ENCODE data around the gene DNHD1. TPM values are rescaled to one million over a fixed set of nuclear protein-coding genes. Genes with fewer than 3 reads are reported as not detected.
A peak's percentile ranks its signal among the peaks of the same experiment; 100 is the strongest.
"Not testable (repeated sequence)": the region's sequence is repeated elsewhere in the genome, so short reads cannot be mapped to it uniquely, and the experiment has no call there.

Gene DNHD1
- total RNA-seq, 1 donor from 2014 or later: 4.2 TPM

DNA sequence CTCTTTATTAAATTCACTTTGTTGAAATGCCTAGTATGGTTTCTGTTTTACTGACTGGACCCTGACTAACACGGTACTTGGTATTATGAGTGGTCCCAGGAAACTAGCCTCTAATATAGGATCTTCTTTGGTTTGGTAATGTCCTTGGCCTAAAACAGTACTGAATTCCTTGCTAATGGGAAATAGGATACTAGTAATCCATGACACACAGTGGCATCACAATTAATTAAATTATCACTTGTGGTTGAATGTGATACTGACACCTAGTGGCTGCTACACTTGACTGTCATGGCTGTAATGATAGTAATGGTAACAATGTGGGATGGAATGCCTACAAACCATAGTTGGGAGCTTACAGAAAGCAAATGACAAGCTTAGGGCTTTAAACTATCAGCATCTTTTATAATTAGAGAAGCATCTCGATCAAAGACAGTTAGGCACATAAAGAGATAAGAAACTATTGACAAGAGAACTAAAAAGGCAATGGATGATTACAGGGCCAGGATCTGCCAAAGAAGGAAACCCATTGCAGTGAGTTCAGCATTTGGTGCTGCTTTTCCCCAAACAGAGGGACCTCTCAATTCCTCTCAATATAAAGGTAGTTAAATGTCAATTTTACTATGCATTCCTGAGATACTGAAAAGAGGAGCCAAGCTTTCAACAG is 8.6 kb downstream of the DNHD1 start:
- intact Hi-C loops (cut with DNase I): loop anchor here (5.0 kb wide), 1 partner anchor 128 kb away; no protein-coding TSS in a partner anchor
- ATAC-seq (ENCODE audit: poor library complexity): peak; percentile 68

DNA sequence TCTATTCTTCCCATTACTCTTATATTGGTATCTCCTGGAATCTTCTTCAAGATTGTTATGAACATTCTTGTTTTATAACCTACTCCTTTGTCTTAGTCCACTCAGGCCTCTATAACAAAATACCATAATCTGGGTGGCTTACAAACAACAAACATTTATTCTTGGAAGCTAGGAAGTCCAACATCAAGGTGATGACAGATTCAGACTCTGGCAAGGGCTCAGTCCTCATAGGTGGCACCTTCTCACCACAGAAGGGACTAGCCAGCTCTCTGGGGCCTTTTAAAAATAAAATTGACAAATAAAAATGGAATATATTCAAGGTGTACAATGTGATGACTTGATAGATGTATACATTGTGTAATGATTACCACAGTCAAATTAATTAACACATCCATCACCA is 19.8 kb downstream of the DNHD1 start:
- intact Hi-C loops (cut with DNase I): no loop called here
- ATAC-seq (ENCODE audit: poor library complexity) (peak; percentile 80), DNase-seq (no peak)

More for the DNA sequence above, 8.6 kb downstream of the DNHD1 start:
- no peak for DNase-seq

DNA sequence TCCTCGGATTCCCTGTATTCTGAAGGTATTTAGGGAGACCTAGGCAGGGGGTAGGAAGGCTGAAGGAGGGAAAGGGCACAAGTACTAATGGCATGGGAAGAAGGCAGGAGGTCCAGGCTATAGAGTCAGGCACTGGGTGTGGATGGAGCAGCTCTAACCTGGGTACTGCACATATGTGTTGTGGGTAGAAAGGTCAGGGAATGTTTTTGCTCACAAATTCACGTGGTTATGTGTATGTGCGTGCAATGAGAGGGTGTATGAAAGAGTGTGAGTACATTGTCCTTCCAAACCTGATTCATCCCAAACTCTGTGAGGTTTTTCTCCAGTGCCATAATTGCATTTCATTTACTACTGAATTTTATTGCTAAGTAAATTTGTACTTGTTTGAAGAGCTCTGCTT is 23.2 kb downstream of the DNHD1 start:
- intact Hi-C loops (cut with DNase I): no loop called here
- no peak for ATAC-seq (ENCODE audit: poor library complexity)

DNA sequence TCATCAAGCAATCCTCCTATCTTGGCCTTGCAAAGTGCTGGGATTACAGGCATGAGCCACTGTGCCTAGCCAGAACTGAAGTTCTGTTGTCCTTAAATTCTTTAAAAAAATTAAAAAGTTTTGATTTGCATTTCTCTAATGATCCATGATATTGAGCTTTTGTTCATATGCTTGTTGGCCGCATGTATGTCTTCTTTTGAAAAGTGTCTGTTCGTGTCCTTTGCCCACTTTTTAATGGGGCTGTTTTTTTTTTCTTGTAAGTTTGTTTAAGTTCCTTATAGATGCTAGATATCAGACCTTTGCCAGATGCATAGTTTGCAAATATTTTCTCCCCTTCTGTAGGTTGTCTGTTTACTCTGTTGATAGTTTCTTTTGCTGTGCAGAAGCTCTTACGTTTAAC is 24.9 kb downstream of the DNHD1 start:
- DNase-seq; ATAC-seq (ENCODE audit: poor library complexity); intact Hi-C loops (cut with DNase I): not testable (repeated sequence)

More for the DNA sequence above, 23.2 kb downstream of the DNHD1 start:
- no peak for DNase-seq

DNA sequence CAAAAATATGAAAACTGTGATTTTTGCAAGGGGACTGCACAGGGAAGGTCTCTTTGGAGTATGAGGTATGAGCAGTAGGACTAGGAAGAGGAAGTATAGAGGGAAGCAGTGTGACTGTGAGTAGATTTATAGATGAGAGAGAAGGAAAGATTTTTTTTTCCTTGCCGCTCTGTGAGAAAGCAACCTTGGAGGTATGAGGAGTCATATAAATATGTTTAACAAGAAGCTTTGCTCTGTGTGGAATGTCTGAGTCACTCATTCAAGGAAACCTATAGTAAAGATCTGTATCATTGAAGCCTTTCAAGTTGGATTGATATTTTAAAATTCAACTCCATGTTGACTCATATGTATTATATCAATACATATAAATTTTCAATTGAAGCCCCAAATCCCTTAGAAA is 26.2 kb downstream of the DNHD1 start:
- ATAC-seq (ENCODE audit: poor library complexity): no peak
- intact Hi-C loops (cut with DNase I): no loop called here

DNA sequence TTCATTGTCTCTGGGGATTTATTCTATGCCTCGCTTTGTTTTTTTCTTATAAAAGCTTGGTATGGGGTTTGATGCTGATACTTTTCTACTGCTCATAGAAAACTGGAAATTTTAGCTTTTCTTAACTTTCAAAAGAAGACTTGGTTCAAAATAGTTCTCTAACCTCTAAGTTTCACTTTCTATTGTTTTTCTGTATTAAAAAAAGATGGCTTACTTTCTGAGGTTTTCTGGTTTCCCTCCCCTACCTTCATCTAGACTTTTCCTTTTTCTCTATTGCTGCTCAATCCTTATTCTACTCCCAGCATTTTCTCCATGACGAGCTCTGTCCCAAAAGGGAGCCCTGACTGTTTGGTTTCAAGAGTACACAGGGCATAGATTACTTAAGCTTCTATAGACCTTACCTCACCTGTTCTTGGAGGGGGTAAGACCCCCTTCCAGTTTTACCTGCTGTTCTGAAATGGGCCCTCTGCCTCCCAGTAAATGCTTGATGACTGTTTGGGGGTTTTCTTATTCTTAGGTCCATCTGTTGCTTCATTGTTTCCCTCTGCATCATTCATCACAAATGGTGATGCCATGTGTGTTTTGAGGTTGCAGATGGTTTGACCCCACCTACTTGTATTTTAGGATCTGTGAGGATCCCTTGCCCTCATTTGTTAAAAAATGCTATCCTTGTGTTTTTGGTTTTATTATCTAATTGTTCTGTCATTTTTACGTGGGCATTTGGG is 29.5 kb downstream of the DNHD1 start:
- intact Hi-C loops (cut with DNase I): no loop called here
- no peak for ATAC-seq (ENCODE audit: poor library complexity)
- no peak for DNase-seq

More for the DNA sequence above, 26.2 kb downstream of the DNHD1 start:
- no peak for DNase-seq

DNA sequence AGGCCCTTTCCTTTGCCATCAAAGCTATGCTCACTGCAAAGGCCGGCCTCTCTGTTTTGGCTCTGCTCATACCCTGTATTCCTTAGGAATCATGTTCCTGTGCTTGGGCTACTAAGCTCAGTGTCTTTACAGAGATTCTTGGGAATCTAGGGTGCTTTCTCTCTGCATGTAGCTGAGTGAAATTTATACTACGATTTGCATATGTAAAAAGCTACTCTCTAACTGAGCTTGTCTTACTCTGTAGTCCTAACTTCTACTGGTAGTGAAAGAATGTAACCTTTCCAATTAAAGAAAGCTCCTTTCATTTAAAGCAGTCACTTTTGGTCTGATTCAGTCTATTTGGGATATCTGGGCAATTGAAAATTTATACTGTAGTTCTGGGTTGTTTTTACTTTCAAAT is 32.2 kb downstream of the DNHD1 start:
- DNase-seq (no peak), ATAC-seq (ENCODE audit: poor library complexity) (no peak)
- intact Hi-C loops (cut with DNase I): no loop called here

DNA sequence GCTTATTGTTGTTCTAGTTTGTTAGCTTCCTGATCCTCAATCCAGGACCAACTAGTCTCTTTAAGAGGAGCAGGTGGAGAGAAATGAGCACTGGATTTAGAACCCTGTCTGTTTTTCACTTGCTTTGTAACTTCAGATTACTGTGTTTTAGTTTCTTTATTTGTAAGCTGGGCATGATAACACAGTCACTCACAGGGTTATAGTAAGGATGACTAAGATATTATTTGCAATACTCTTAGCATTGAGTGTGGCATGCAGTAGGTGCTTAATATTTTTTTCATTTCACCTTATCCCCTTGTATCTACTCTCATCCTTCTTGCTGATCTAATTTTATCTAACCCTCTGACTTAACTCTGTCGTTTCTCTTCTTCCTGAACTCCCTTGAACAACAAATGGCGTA is 33.8 kb downstream of the DNHD1 start:
- no peak for ATAC-seq (ENCODE audit: poor library complexity)
- intact Hi-C loops (cut with DNase I): loop anchor here (5.0 kb wide), 2 partner anchors 151 to 176 kb away; partner anchors contain the start of gene MRPL17

DNA sequence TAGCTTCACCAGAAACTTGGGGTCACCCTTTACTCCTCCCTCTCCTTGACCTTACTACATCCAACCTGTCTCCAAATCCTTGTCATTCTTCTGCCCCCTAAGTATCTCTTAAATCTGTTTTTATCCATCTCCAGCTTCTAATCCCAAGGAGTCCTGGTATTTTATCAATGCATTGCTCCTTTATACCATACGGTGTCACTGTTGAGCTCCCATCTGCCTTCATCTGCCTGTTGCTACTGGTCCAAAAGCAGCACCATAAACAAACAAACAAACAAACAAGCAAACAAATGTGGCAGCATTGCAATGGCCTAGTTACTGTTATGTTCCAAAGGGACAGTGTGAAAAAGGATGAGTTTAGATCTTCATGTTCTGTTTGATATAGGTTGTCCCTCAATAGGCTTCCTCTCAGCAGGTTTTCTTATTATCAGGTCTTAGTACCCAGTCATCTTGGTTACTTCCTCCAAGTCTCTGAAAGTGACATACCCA is 34.2 kb downstream of the DNHD1 start:
- intact Hi-C loops (cut with DNase I): loop anchor here (5.0 kb wide), 2 partner anchors 151 to 176 kb away; partner anchors contain the start of gene MRPL17
- DNase-seq: no peak
- ATAC-seq (ENCODE audit: poor library complexity): peak; percentile 90

More for the DNA sequence above, 33.8 kb downstream of the DNHD1 start:
- no peak for DNase-seq

DNA sequence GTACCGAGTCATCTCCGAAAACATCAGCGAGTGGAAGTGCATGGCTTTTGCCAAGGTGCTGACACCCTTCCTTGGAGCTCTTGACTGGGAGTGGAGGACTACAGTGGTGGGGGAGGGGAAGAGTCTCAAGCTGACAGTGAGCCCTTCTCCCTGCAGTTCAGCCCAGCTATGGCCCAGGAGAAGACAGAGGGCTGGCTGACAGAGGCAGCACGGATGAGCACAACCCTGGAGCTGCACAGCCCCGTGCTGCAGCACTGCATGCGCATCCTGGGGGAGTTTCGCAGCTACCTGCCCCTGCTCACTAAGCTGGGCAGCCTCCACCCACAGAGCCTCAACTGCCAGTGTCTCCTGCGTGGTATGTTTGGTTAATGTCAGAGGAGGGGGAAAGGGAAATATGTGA is 41.4 kb downstream of the DNHD1 start:
- intact Hi-C loops (cut with DNase I): loop anchor here (2.0 kb wide), 1 partner anchor 38 kb away; no protein-coding TSS in a partner anchor
- DNase-seq (no peak), ATAC-seq (ENCODE audit: poor library complexity) (no peak)

DNA sequence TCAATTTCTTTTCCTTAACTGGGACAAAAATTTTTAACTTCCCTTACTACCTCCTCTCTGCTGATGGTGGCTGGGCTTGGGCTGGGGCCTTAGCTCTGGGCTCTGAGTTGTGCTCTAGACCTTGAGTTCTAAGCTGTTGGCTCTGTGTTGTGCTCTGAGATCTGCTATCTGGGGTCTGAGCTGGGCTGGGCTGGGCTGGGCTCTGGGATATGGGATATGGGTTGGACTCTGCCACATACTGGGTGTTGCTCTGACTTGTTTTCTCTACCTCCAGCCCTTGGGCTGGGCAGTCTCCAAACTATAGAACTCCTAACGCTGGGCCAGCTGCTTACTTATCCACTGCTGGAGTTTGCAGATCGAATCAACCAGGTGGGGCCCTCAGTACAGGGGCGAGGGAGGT is 41.9 kb downstream of the DNHD1 start:
- ATAC-seq (ENCODE audit: poor library complexity): no peak
- intact Hi-C loops (cut with DNase I): loop anchor here (2.0 kb wide), 1 partner anchor 38 kb away; no protein-coding TSS in a partner anchor
- DNase-seq: no peak

DNA sequence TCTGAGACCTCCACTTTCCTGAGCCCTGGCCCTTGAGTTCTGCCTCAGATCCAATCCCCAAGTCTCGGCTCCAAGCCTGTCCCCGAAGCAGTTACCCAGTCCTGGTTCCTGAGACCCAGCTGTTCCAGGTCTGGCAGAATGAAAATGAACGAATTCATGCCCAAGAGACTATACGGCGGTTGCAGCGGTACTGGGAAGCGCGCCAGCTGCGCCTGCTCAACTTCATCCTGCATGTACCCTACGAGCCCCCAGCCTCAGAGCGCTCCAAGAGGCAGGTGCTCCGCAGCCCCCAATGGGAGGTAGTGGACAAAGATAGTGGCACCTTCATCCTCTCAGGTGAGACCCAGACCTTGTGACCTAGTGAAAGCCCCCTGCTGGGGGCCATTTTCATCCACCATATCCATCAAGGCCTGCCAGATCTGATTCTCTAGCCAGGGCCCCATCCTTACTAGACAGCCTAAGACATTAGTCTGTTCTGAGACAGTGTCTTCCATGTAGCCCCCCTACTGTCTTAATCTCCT is 42.7 kb downstream of the DNHD1 start:
- DNase-seq (no peak), ATAC-seq (ENCODE audit: poor library complexity) (no peak)
- intact Hi-C loops (cut with DNase I): loop anchor here (2.0 kb wide), 1 partner anchor 37 kb away; no protein-coding TSS in a partner anchor

DNA sequence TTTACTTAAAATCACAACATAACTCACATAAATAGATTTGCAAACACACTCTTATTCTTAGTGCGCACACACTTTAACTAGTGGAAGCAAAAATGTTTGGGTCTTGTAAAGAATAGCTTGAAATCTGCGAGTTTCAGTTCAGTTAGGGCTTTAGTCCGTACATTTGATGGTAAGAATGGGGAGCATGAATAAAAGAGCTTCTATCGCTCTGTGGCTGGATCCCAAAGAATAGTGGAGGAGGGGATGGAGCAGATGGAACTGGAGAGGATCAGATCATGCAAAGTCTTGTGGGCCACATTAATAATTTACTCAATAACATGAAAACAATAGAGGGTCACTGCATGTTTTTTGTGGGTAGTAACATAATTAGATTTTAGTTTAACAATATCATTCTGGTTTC is 44.3 kb downstream of the DNHD1 start:
- no peak for DNase-seq
- intact Hi-C loops (cut with DNase I): no loop called here

DNA sequence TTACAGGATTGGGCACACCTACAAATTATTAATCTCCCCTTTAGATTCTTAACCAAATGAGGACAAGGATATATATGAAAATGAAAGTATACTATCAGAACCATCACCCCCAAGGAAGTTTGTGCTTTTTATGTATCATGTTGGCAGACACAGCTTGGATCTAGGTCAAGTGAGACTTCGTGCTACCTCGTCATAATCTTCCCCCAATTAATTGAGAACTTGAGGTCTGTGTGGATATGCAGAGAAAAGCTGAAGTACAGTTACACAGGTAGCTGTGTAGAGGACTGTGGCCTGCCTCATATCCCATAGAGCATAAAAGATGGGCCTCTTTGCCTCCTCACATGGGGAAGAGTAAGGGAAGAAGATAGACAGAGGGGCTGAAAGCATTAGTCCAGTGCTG is 45.6 kb downstream of the DNHD1 start:
- intact Hi-C loops (cut with DNase I): no loop called here
- DNase-seq (no peak), ATAC-seq (ENCODE audit: poor library complexity) (no peak)

More for the DNA sequence above, 44.3 kb downstream of the DNHD1 start:
- ATAC-seq (ENCODE audit: poor library complexity): no peak

DNA sequence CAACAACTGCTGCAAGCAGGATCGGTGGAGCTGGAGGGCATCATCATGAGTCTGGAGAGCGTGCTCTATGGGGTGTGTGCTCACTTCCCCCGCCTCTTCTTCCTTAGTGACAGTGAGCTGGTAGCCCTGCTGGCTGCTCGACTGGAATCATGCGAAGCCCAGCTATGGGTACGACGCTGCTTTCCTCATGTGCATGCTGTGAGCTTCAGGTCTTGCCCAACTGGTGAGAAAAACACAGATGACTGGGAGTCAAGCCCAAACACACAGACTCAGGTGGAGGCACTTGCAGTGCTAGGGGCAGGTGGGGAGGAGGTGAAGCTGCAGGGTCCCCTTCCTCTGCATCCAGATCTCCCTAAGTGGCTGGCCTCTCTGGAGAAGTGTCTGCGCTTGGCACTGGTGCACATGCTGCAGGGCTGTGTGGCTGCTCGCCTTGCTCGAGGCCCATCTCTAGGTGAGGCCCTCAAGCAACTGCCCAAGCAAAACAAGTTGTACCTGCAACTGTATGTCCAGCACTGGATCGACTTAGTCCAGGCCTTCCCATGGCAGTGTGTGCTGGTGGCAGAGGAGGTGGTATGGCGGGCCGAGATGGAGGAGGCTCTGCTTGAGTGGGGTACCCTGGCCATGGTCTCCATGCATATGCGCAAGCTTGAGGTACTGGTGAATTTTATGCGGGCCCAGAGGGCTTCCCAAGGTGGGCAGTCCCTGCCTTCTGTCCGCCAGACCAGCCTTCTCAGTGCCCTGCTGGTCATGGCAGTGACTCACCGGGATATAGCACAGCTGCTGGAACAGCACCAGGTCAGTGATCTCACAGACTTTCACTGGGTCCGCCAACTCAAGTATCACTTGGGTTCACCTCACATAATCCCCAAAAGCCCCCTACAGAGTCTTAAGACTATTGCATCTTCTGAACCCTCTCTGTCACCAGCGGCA is 48.1 kb downstream of the DNHD1 start:
- ATAC-seq (ENCODE audit: poor library complexity): no peak
- intact Hi-C loops (cut with DNase I): no loop called here
- DNase-seq: no peak

DNA sequence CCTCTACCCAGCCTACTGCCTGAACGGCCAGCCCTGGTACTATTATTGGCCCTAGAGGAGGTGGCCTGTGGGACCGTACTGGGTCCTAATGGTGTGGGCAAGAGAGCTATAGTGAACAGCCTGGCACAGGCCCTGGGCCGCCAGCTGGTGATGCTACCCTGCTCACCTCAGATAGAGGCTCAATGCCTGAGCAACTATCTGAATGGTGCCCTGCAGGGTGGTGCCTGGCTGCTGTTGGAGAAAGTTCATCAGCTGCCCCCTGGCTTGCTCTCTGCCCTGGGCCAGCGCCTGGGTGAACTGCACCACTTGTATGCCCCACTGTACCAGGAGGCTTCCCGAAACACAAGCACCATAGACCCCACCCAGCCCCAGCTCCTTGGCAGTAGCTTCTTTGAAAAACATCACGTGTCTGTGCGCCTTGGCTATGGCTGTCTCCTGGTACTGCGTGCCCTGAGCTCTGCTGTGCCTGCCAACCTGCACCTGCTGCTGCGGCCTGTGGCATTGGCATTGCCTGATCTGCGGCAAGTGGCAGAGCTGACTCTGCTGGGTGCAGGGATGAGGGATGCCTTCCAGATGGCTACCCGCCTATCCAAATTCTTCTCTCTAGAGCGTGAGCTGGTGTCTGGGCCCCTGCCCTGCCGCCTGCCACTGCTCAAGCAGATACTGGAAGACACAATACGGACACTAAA is 49.0 kb downstream of the DNHD1 start:
- intact Hi-C loops (cut with DNase I): no loop called here
- DNase-seq (peak; percentile 71), ATAC-seq (ENCODE audit: poor library complexity) (peak; percentile 94)

DNA sequence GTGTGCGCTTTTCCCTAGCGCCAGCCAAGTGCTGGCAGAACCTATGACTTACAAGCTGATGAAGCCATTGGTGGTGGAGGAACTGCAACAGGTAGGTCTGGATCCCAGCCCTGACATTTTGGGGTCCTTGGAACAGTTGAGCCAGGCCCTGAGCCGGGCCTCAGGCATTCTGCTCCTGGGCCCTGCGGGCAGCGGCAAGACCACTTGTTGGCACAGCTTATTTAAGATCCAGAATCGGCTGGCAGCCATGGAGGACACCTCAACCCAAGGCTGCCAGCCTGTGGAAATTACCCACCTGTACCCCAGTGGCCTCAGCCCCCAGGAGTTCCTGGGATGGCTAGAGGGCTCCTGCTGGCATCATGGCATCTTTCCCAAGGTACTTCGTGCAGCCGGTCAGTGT is 49.7 kb downstream of the DNHD1 start:
- ATAC-seq (ENCODE audit: poor library complexity): no peak
- intact Hi-C loops (cut with DNase I): no loop called here
- DNase-seq: no peak

DNA sequence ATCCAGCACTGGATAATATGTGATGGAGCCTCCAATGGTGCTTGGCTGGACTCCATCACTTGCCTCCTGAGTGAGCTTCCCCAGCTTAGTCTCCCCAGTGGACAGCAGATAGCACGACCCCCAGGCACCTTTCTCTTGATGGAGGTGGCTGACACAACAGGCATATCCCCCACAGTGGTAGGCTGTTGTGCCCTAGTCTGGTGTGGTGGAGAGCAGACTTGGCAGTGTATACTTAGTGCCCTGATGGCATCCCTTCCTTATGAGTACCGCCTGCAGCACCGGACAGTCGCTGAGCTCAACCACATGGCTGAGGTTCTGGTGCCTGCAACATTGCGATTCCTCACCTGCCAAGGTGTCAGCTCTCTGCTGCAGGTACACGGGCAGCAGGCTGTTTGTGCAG is 50.1 kb downstream of the DNHD1 start:
- intact Hi-C loops (cut with DNase I): no loop called here
- no peak for ATAC-seq (ENCODE audit: poor library complexity)

More for the DNA sequence above, 50.1 kb downstream of the DNHD1 start:
- no peak for DNase-seq

Measured in Right ventricle myocardium superior (tissue), 1 donor.